Vagina (tissue), 2 donors: Measurements from ENCODE around the gene TOMM40. TPM values are rescaled to one million over a fixed set of nuclear protein-coding genes. Genes with fewer than 3 reads are reported as not detected.
"Not testable (repeated sequence)": the region's sequence is repeated elsewhere in the genome, so short reads cannot be mapped to it uniquely, and the experiment has no call there.

Source experiments
- DNase-seq, 2 donors: peaks; one replicate each; pipeline ENCODE4 v3.0.0-alpha.2; 2017; ENCODE audit errors: extremely low spot score in 2 of 2
- H3K27ac ChIP-seq: fragments of 200-600 bp; sonication (generic); one replicate; pipeline ENCODE4 v1.5.1; 2019
- H3K27me3 ChIP-seq: fragments of 200-600 bp; sonication (generic); one replicate; pipeline ENCODE4 v1.5.1; 2019
- H3K36me3 ChIP-seq, 2 donors: fragments of 200-600 bp; sonication (generic); one replicate each; pipeline ENCODE4 v1.5.1; 2017 to 2019
- H3K4me1 ChIP-seq: fragments of 200-600 bp; sonication (generic); one replicate; pipeline ENCODE4 v1.5.1; 2019
- H3K4me3 ChIP-seq, 2 donors: fragments of 200-600 bp; sonication (generic); 1 replicate in 1 of 2; 2 replicates in 1 of 2; pipeline ENCODE4 v1.5.1; 2016 to 2019
- H3K9me3 ChIP-seq: fragments of 200-600 bp; sonication (generic); one replicate; pipeline ENCODE4 v1.5.1; 2019
- CTCF ChIP-seq, 3 experiments: fragments of 450-650 bp in 2 of 3; fragments of 200-600 bp in 1 of 3; sonication (generic) in 1 of 3; IDR thresholded peaks; one replicate each; pipeline ENCODE4 v1.5.1; 2017 to 2019; ENCODE audit warnings: antibody characterized with exemption in 3 of 3, mild to moderate bottlenecking in 2 of 3, moderate library complexity in 2 of 3
- POLR2A ChIP-seq, 2 donors: fragments of 450-650 bp; IDR thresholded peaks; one replicate each; pipeline ENCODE4 v1.6.1; 2017; ENCODE audit warnings: antibody characterized with exemption in 2 of 2, mild to moderate bottlenecking in 2 of 2, moderate library complexity in 2 of 2
- POLR2AphosphoS5 ChIP-seq, 2 donors: sonication (generic); formaldehyde crosslinking; IDR thresholded peaks; one replicate each; pipeline ENCODE4 v1.9.0; 2017; ENCODE audit warnings: antibody characterized with exemption in 2 of 2, mild to moderate bottlenecking in 2 of 2, low read depth in 1 of 2; ENCODE audit not compliant: insufficient read depth in 1 of 2
- intact Hi-C: fragments of 100-400 bp; cut with DNase I; formaldehyde crosslinking; loops from one replicate; pipeline ENCODE4 v1.15.1; 2023
- total RNA-seq: library from RNA; depleted of rRNA; stranded (reverse); fragments of >200 nt; gene quantifications from one replicate; pipeline ENCODE4 v1.2.3, GENCODE V29; 2016

TOMM40 gene
- total RNA-seq, 1 donor from 2014 or later, result 31.4 TPM

DNA sequence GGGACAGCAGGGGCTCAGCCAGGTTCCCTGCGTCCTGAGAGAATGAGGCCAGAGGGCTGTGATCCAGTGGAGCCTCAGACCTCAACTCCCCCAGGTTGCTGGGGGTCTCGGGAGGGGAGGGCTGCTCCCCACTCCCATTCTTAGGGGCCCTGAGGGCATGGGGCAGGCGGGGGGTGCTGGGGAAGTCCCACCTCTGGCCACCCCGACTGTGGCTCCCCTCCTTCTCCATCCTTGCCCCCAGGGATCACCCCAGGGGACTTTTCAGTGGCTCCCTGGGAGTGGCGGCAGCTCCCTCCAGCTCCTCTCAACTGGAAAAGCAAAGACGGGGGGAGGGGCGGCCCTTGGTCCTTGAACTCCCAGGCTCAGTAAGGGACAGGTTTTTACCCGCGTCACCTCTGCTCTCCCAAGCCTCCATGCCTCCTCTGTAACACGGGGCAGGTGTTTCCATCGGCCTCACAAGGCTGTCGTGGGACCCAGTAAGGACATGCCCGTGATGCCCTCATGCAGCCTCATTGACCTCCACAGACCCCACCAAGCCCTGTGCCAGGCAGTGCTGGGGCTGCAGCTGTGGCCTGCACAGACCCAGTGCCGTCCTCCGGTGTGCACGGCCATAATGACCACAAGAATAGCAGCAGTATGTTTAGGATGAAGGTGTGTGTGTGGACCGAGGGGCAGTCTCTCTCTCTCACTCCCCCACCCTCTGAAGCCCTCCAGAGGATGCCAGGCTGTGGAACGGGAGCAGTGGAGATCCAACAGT lies 11.6 kb upstream of the TOMM40 start:
- Histone ChIP-seq H3K36me3 (peaks cover 0 to 36% of the 10 kb centered on the region in 2 donors), H3K9me3 (no peaks in the 10 kb centered on the region), H3K4me1 (peaks cover 6% of the 10 kb centered on the region), H3K4me3 (no peak overlapping the region), H3K27me3 (no peaks in the 10 kb centered on the region), H3K27ac (no peak overlapping the region)
- TF ChIP-seq CTCF (IDR thresholded peaks at IDR 0.05) (no peak), POLR2A (IDR thresholded peaks at IDR 0.05) (no peak), POLR2AphosphoS5 (IDR thresholded peaks at IDR 0.05; ENCODE audit: insufficient read depth in 1 of 2, low read depth in 1 of 2) (no peak)
- DNase-seq, result no peak
- intact Hi-C loops, result no loop called here

DNA sequence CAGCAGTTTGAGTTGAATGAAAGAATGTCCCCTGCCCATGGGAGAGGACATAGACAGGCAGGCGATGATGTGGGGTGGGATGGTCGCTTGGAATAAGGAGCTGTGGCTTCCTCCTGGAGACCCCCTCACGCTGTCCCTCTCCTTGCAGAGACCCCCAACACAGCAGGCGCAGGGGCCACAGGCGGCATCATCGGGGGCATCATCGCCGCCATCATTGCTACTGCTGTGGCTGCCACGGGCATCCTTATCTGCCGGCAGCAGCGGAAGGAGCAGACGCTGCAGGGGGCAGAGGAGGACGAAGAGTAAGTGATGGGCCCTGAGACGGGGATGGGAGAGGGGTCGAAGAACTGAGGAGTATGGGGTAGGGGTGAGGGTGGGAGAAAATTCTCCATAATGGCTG lies 9.0 kb upstream of the TOMM40 start:
- Histone ChIP-seq H3K27ac (no peak overlapping the region), H3K27me3 (no peaks in the 10 kb centered on the region), H3K4me3 (no peak overlapping the region), H3K4me1 (no peaks in the 10 kb centered on the region), H3K36me3 (peaks cover 0 to 30% of the 10 kb centered on the region in 2 donors), H3K9me3 (no peaks in the 10 kb centered on the region)
- no peak for DNase-seq
- intact Hi-C loops, result no loop called here
- TF ChIP-seq POLR2AphosphoS5 (IDR thresholded peaks at IDR 0.05; ENCODE audit: insufficient read depth in 1 of 2, low read depth in 1 of 2) (no peak), CTCF (IDR thresholded peaks at IDR 0.05) (no peak), POLR2A (IDR thresholded peaks at IDR 0.05) (no peak)

DNA sequence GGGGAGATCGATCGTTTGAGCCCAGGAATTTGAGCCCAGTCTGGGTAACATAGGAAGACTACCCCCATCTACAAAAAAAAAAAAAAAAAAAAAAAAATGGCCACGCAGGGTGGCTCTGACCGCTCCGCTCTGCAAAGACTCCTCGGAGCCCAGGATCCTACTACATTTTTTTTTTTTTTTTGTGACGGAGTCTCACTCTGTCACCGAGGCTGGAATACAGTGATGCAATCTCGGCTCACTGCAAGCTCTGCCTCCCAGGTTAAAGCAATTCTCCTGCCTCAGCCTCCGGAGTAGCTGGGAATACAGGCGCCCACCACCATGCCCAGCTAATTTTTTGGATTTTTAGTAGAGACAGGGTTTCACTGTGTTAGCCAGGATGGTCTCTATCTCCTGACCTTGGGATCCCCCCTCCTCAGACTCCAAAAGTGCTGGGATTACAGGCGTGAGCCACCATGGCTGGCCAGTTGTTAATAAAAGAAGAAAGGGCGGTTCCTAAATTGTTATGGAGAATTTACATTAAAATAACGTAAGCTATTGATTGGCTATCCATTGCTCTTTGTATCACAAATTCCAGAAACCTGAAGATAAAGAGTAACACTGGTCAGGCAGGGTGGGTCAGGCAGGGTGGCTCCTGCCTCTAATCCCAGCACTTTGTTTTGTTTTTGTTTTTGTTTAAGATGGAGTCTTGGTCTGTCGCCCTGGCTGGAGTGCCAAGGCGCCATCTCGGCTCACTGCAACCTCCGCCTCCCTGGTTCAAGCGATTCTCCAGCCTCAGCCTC lies 8.2 kb upstream of the TOMM40 start:
- intact Hi-C loops, H3K27ac ChIP-seq, H3K27me3 ChIP-seq, DNase-seq, H3K4me3 ChIP-seq, H3K4me1 ChIP-seq, H3K9me3 ChIP-seq: not testable (repeated sequence)
- H3K36me3 ChIP-seq, result peaks cover 0 to 30% of the 10 kb centered on the region in 2 donors

GRCh38 chr19:44883922-44884321 lies 7.1 kb upstream of the TOMM40 start:
- peaks cover 0 to 21% of the 10 kb centered on the region in 2 donors for H3K36me3 ChIP-seq
- TF ChIP-seq POLR2A (IDR thresholded peaks at IDR 0.05) (no peak), CTCF (IDR thresholded peaks at IDR 0.05) (no peak), POLR2AphosphoS5 (IDR thresholded peaks at IDR 0.05; ENCODE audit: insufficient read depth in 1 of 2, low read depth in 1 of 2) (no peak)
- H3K4me3 ChIP-seq, result no peak overlapping the region
- H3K27me3 ChIP-seq, result no peaks in the 10 kb centered on the region
- intact Hi-C loops, result no loop called here
- DNase-seq, result no peak
- no peak overlapping the region for H3K27ac ChIP-seq
- H3K9me3 ChIP-seq, result no peaks in the 10 kb centered on the region
- no peaks in the 10 kb centered on the region for H3K4me1 ChIP-seq

DNA sequence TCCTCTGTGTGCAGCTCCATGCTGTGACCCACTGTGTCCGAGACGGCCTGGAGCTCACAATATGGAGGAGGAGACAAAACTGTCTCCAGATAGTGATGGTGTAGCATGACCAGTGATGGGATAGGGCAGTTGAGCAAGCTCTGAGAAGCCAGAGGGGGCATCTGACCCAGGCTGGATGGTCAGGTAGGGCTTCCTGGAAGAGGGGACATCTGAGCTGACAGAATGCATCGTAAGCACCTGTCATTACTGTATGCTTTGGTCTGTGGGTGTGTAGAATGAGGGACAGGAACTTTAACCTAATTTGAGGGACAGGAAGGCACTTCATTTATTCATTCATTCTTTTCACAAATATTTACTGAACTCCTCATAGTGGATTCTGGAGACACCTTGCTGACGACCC lies 6.5 kb upstream of the TOMM40 start:
- H3K27me3 ChIP-seq, result no peaks in the 10 kb centered on the region
- H3K9me3 ChIP-seq, result no peaks in the 10 kb centered on the region
- intact Hi-C loops, result no loop called here
- peaks cover 3% of the 10 kb centered on the region for H3K4me1 ChIP-seq
- H3K4me3 ChIP-seq, result no peak overlapping the region
- H3K27ac ChIP-seq, result no peak overlapping the region
- H3K36me3 ChIP-seq, result peaks cover 0 to 20% of the 10 kb centered on the region in 2 donors
- TF ChIP-seq POLR2AphosphoS5 (IDR thresholded peaks at IDR 0.05; ENCODE audit: insufficient read depth in 1 of 2, low read depth in 1 of 2) (no peak), POLR2A (IDR thresholded peaks at IDR 0.05) (no peak), CTCF (IDR thresholded peaks at IDR 0.05) (no peak)
- DNase-seq, result no peak
